K562 (cell line): ENCODE data around the gene PALLD. TPM values are rescaled to one million over a fixed set of nuclear protein-coding genes. Genes with fewer than 3 reads are reported as not detected.

Experiments
- ATAC-seq: fragments of 200-7000 bp; cut with Tn5 transposase; 3 replicates; pipeline ENCODE4 v1.9.1; 2020; ENCODE audit warnings: moderate library complexity
- BruUV-seq: library from RNA; stranded (reverse); fragments of 400-500 nt; replicated peaks from 2 replicates; lab custom pipeline; 2021; lab: Mats Ljungman, UMichigan
- CTCF ChIA-PET: fragments of 300-600 bp; formaldehyde crosslinking; extraction: SDS; loops from one replicate; lab custom pipeline; 2021; ENCODE audit warnings: low intra/inter-chr PET ratio; lab: Yijun Ruan, JAX
- POLR2A ChIA-PET: fragments of 300-600, 350-650 bp; sonication (Branson Sonifier 250); formaldehyde crosslinking; extraction: SDS; loops from one replicate; lab custom pipeline; 2021; ENCODE audit warnings: antibody characterized with exemption, inconsistent platforms; lab: Yijun Ruan, JAX
- DNase-seq, 4 experiments: peaks; one replicate each; pipeline versions ENCODE4 v3.0.0 to v3.0.0-alpha.2; 2011 to 2018; ENCODE audit warnings: low spot score in 3 of 4, mixed read lengths in 3 of 4; ENCODE audit errors: extremely low read depth in 1 of 4
- FAIRE-seq: peaks from 2 replicates; lab custom pipeline; 2011; peaks lifted over from hg19 to GRCh38; lab: Jason Lieb, UNC
- H2AFZ ChIP-seq: 2 replicates; pipeline ENCODE4 v1.6.0; 2011; ENCODE audit warnings: low read depth, low read length, control low read depth, inconsistent platforms
- H3K27ac ChIP-seq: fragments of 200-600 bp; 3 replicates; pipeline ENCODE4 v1.8.0; 2011; ENCODE audit warnings: low read depth, mild to moderate bottlenecking, control low read depth, inconsistent platforms, low read length, moderate library complexity, mixed read lengths; ENCODE audit errors: extremely low read depth
- H3K27me3 ChIP-seq, 2 experiments: fragments of 300-600 bp in 1 of 2; 2 replicates in 1 of 2; 3 replicates in 1 of 2; pipeline versions ENCODE4 v1.6.0 to v1.8.0; 2011; ENCODE audit warnings: inconsistent platforms in 2 of 2, low read length in 2 of 2, mild to moderate bottlenecking in 1 of 2, mixed read lengths in 1 of 2, moderate library complexity in 1 of 2; ENCODE audit not compliant: control insufficient read depth in 2 of 2, insufficient read depth in 2 of 2
- H3K36me3 ChIP-seq: fragments of 300-600 bp; 3 replicates; pipeline ENCODE4 v1.8.0; 2011; ENCODE audit warnings: mild to moderate bottlenecking, low read length, inconsistent platforms; ENCODE audit not compliant: control insufficient read depth, insufficient read depth
- H3K4me1 ChIP-seq, 2 experiments: fragments of 200-600 bp in 1 of 2; replicated peaks in 1 of 2; 2 replicates in 1 of 2; 3 replicates in 1 of 2; pipeline versions ENCODE4 v1.5.1 to v1.8.0; 2011; ENCODE audit warnings: inconsistent platforms in 2 of 2, low read length in 2 of 2, mild to moderate bottlenecking in 1 of 2, mixed read lengths in 1 of 2, moderate library complexity in 1 of 2; ENCODE audit not compliant: control insufficient read depth in 2 of 2, insufficient read depth in 2 of 2
- H3K4me2 ChIP-seq: 2 replicates; pipeline ENCODE4 v1.6.1; 2011; ENCODE audit warnings: low read length, control low read depth, inconsistent platforms, mixed read lengths; ENCODE audit not compliant: insufficient read depth
- H3K4me3 ChIP-seq: fragments of 200-600 bp; sonication (generic), shearing (Covaris generic); 2 replicates; pipeline ENCODE4 v1.5.1; 2016; ENCODE audit warnings: control low read depth, inconsistent platforms
- H3K79me2 ChIP-seq: fragments of 200-600 bp; 3 replicates; pipeline ENCODE4 v1.8.0; 2011; ENCODE audit warnings: low read length, inconsistent platforms; ENCODE audit not compliant: control insufficient read depth, insufficient read depth
- H3K9ac ChIP-seq, 2 experiments: 2 replicates each; pipeline versions ENCODE4 v1.6.0 to v1.6.1; 2011; ENCODE audit warnings: low read depth in 2 of 2, low read length in 2 of 2, control low read depth in 1 of 2, inconsistent platforms in 1 of 2, mild to moderate bottlenecking in 1 of 2, mixed read lengths in 1 of 2; ENCODE audit not compliant: insufficient read depth in 1 of 2
- H3K9me1 ChIP-seq: one replicate; pipeline ENCODE4 v1.6.0; 2011; ENCODE audit warnings: inconsistent platforms, mild to moderate bottlenecking, low read length, moderate library complexity; ENCODE audit not compliant: control insufficient read depth, insufficient read depth
- H3K9me3 ChIP-seq: replicated peaks from 2 replicates; pipeline ENCODE4 v1.5.1; 2011; ENCODE audit warnings: low read depth, low read length, inconsistent platforms; ENCODE audit not compliant: control insufficient read depth, insufficient read depth
- H4K20me1 ChIP-seq: replicated peaks from 2 replicates; pipeline ENCODE4 v1.6.1; 2011; ENCODE audit warnings: low read length, inconsistent platforms, mixed read lengths; ENCODE audit not compliant: control insufficient read depth, insufficient read depth
- RAD51 ChIP-seq: fragments of 450-650 bp; IDR thresholded peaks from 2 replicates; pipeline ENCODE4 v1.7.1; 2016; ENCODE audit warnings: low read depth, mild to moderate bottlenecking, borderline replicate concordance
- RB1 ChIP-seq: fragments of 450-650 bp; IDR thresholded peaks from 2 replicates; pipeline ENCODE4 v1.6.1; 2017; ENCODE audit warnings: low read depth, mild to moderate bottlenecking
- ZNF785 ChIP-seq: fragments of 250-450 bp; sonication (Bioruptor Pico); IDR thresholded peaks from 2 replicates; pipeline ENCODE4 v1.4.0; 2020; ENCODE audit warnings: mild to moderate bottlenecking
- WGBS: fragments of 100-300 bp; shearing (Covaris generic); methylation state at CpG from one replicate; pipeline ENCODE4 v1.1.6; 2016; ENCODE audit warnings: low coverage, mixed read lengths; ENCODE audit not compliant: insufficient coverage; ENCODE audit errors: missing lambda C conversion rate; 5-methylcytosine and 5-hydroxymethylcytosine counted together
- in situ Hi-C: fragments of 300-500 bp; cut with MboI; formaldehyde crosslinking; loops from 4 replicates; pipeline ENCODE4 v1.15.0; 2018; ENCODE audit warnings: inconsistent platforms, mixed read lengths
- intact Hi-C: fragments of 100-400 bp; cut with micrococcal nuclease; formaldehyde crosslinking; loops from 2 replicates; pipeline ENCODE4 v1.14.2; 2022
- polyA plus RNA-seq, 8 experiments: library from polyadenylated mRNA; depleted of rRNA in 4 of 8; stranded (reverse) in 5 of 8; unstranded in 3 of 8; fragments of >200 nt; fragmentation: Nextera tagmentation in 2 of 8; fragmentation: Illumina TruSeq in 1 of 8; extraction: Ambion mirVana in 2 of 8; extraction: Trizol in 1 of 8; gene quantifications; 2 replicates each; pipeline versions ENCODE4 v1.2.1 to v1.2.3, GENCODE V29; 2011 to 2014; ENCODE audit warnings: inconsistent platforms in 1 of 8, missing spikeins in 1 of 8
- total RNA-seq, 7 experiments: library from RNA; depleted of rRNA in 6 of 7; stranded (reverse); fragments of >200 nt in 6 of 7; fragmentation: Illumina TruSeq in 2 of 7; extraction: Trizol in 2 of 7; gene quantifications; 2 replicates each; pipeline versions ENCODE4 v1.2.1 to v1.2.3, GENCODE V29; 2011 to 2021; ENCODE audit warnings: low replicate concordance in 1 of 7
- TF ChIP-seq, protein P1 (sequence below), 2 experiments: fragments of 250-450 bp in 1 of 2; fragments of 450-650 bp in 1 of 2; sonication (Bioruptor Pico) in 1 of 2; IDR thresholded peaks; 2 replicates each; pipeline versions ENCODE4 v1.6.1 to v1.8.0; 2016 to 2021; ENCODE audit warnings: mild to moderate bottlenecking in 2 of 2, moderate library complexity in 2 of 2, missing compliant biosample characterization in 1 of 2, missing genetic modification characterization in 1 of 2

PALLD gene
- total and polyA plus RNA-seq, 9 of the 15 experiments (the other 6 are each of a cell fraction or from before 2014, with no cell fraction given) = 0.01 to 0.35 (median 0.06) TPM; not detected in 3

DNA sequence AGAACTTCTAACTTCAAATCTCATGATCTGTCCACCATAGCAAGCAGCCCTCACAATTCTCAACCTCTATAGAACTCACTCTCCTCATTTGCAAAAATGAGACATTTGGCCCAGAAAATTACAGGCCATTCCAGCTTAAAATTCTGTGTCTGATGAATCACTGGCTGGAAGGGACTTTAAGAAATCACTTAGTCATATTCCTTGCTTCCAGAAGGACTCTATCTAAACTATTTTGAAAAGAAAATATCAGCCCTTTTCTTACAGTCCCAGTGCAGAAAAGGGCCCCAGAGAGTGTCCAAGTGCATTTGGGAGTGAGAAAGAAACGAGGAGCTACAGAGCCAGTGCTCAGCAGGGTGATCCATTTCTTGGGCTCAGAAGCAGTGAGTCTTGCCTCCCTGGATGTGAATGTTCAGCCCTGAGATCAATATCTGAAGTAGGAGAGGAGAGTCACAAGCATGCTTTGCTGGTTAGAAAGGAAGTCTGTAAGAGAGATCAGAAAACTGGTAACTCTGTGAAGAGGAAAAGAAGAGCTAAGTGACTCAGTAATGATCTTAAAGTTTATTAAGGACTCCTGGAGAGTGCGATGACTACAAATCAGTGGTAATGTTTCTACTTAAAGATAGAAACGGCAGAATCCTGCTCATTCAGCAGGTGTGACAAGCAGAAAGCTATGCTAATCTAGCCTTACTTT, 139.8 kb downstream of the PALLD start:
- ATAC-seq = no peak
- no peak for DNase-seq
- intact Hi-C loops (no loop called here), in situ Hi-C loops (no loop called here)
- POLR2A ChIA-PET = interaction anchor here (0.6 to 1.1 kb wide), 3 partner anchors 11 to 762 kb away, joined by 3 read pairs; no protein-coding TSS in a partner anchor
- H3K4me1 ChIP-seq = peaks cover 0 to 1% of the 10 kb centered on the region in 2 experiments; a peak in 1 of 5 replicates
- no peaks in the 10 kb centered on the region for H3K9me1 ChIP-seq
- no peak overlapping the region for H3K4me3 ChIP-seq
- no peak overlapping the region for H3K4me2 ChIP-seq
- H3K36me3 ChIP-seq = no peaks in the 10 kb centered on the region
- WGBS = 0% methylated on average over 3 of the region's 3 CpGs
- no peak overlapping the region for H3K27ac ChIP-seq
- no peak for FAIRE-seq
- CTCF ChIA-PET = no interaction called here
- H3K27me3 ChIP-seq = peaks cover 6 to 14% of the 10 kb centered on the region in 2 experiments; a peak in 3 of 5 replicates
- H3K9me3 ChIP-seq = no peaks in the 10 kb centered on the region
- TF ChIP-seq ZNF785 (CRISPR knock-in tag) = no peak
- TF ChIP-seq, protein P1, sequence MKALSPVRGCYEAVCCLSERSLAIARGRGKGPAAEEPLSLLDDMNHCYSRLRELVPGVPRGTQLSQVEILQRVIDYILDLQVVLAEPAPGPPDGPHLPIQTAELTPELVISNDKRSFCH (CRISPR knock-in tag; IDR thresholded peaks at IDR 0.05) = no peak
- TF ChIP-seq, protein P1 (tag; IDR thresholded peaks at IDR 0.05) = no peak
- TF ChIP-seq RB1 = no peak
- no peak for TF ChIP-seq RAD51
- H3K79me2 ChIP-seq = no peaks in the 10 kb centered on the region
- no peaks in the 10 kb centered on the region for H4K20me1 ChIP-seq
- no TSS peak for BruUV-seq
- no peak overlapping the region for H3K9ac ChIP-seq
- H2AFZ ChIP-seq = no peak overlapping the region
